Loucy (cell line): Measurements from ENCODE around the gene SPTB.
A peak's percentile ranks its signal among the peaks of the same experiment; 100 is the strongest.

ENCODE experiments used
- H2AFZ ChIP-seq: fragments of 200-600 bp; sonication (generic); 2 replicates; pipeline ENCODE4 v1.6.0; 2016; ENCODE audit warnings: antibody characterized with exemption, mild to moderate bottlenecking, low read length, moderate library complexity
- H3F3A ChIP-seq: fragments of 200-600 bp; 2 replicates; pipeline ENCODE4 v1.6.0; 2016; ENCODE audit warnings: antibody characterized with exemption, low read depth, mild to moderate bottlenecking
- H3K27me3 ChIP-seq: fragments of 200-600 bp; sonication (generic); 2 replicates; pipeline ENCODE4 v1.6.1; 2014; ENCODE audit warnings: low read length, mild to moderate bottlenecking; ENCODE audit not compliant: insufficient read depth, poor library complexity, severe bottlenecking
- H3K36me3 ChIP-seq: fragments of 200-600 bp; sonication (generic); 2 replicates; pipeline ENCODE4 v1.6.1; 2016; ENCODE audit warnings: low read length; ENCODE audit not compliant: insufficient read depth
- H3K4me1 ChIP-seq: fragments of 200-600 bp; sonication (generic); 2 replicates; pipeline ENCODE4 v1.5.1; 2014; ENCODE audit warnings: low read length, mild to moderate bottlenecking; ENCODE audit not compliant: insufficient read depth, poor library complexity, severe bottlenecking
- H3K4me2 ChIP-seq: fragments of 200-600 bp; sonication (generic); 2 replicates; pipeline ENCODE4 v1.6.0; 2014; ENCODE audit warnings: antibody characterized with exemption, low read length, low read depth, mild to moderate bottlenecking; ENCODE audit not compliant: poor library complexity, severe bottlenecking
- H3K4me3 ChIP-seq: fragments of 200-600 bp; sonication (generic); 2 replicates; pipeline ENCODE4 v1.5.1; 2014; ENCODE audit warnings: low read length, mild to moderate bottlenecking, mixed read lengths; ENCODE audit not compliant: poor library complexity, severe bottlenecking
- H3K79me2 ChIP-seq: fragments of 200-600 bp; sonication (generic); 2 replicates; pipeline ENCODE4 v1.6.1; 2014; ENCODE audit warnings: low read length; ENCODE audit not compliant: insufficient read depth
- H3K9ac ChIP-seq: fragments of 200-600 bp; sonication (generic); 2 replicates; pipeline ENCODE4 v1.6.0; 2014; ENCODE audit warnings: mild to moderate bottlenecking, low read depth, low read length, moderate library complexity; ENCODE audit not compliant: poor library complexity, severe bottlenecking
- H3K9me2 ChIP-seq: fragments of 200-600 bp; sonication (generic); replicated peaks from 2 replicates; pipeline ENCODE4 v1.6.1; 2016; ENCODE audit warnings: low read depth, low read length, mixed read lengths
- H3K9me3 ChIP-seq: fragments of 200-600 bp; sonication (generic); 2 replicates; pipeline ENCODE4 v1.6.1; 2014; ENCODE audit warnings: mild to moderate bottlenecking, antibody characterized with exemption, low read length, low read depth; ENCODE audit not compliant: insufficient read depth
- H4K20me1 ChIP-seq: fragments of 200-600 bp; sonication (generic); 2 replicates; pipeline ENCODE4 v1.6.0; 2014; ENCODE audit warnings: antibody characterized with exemption, low read length, mild to moderate bottlenecking; ENCODE audit not compliant: insufficient read depth, poor library complexity, severe bottlenecking
- EZH2phosphoT487 ChIP-seq: fragments of 200-600 bp; IDR thresholded peaks from 2 replicates; pipeline ENCODE4 v1.6.1; 2018; ENCODE audit warnings: antibody characterized with exemption, mild to moderate bottlenecking, moderate library complexity, borderline replicate concordance
- TF ChIP-seq, protein P1 (sequence below): fragments of 200-600 bp; sonication (generic); conservative IDR thresholded peaks from 2 replicates; pipeline ENCODE4 v1.5.1; 2014; ENCODE audit warnings: mild to moderate bottlenecking, antibody characterized with exemption, low read length

Gene SPTB

DNA sequence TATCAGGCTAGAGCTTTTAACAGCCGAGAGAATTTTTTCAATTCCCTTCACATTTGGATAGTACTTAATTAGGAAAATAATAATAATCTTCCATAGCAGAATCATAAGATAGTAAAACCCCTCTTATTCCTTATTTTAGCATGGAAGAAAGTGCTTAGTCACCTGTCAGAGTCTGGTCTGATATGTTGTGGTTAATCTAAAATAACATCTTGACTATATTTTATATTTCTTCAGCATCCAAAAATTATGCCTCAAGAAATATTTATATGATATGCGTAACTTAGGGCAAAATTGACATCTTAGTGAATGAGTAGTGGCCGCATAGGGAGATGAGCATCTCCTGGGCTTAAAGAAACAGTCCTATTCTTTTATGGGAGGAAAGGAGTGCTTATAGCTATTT, 47.3 kb upstream of the SPTB start:
- Histone ChIP-seq H3K36me3 (peaks cover 8% of the 10 kb centered on the region; the same call in 1 of the 2 replicates), H3K27me3 (no peaks in the 10 kb centered on the region), H3F3A (peaks cover 15% of the 10 kb centered on the region), H3K4me1 (peaks cover 45% of the 10 kb centered on the region), H4K20me1 (no peaks in the 10 kb centered on the region), H3K9ac (peak overlapping the region; percentile 37), H3K4me3 (peak overlapping the region; percentile 28), H3K9me2 (no peaks in the 10 kb centered on the region), H2AFZ (no peak overlapping the region), H3K79me2 (peaks cover 13% of the 10 kb centered on the region; the same call in 1 of the 2 replicates), H3K4me2 (peak overlapping the region; percentile 71), H3K9me3 (no peaks in the 10 kb centered on the region)
- no peak for TF ChIP-seq EZH2phosphoT487
- TF ChIP-seq, protein P1, sequence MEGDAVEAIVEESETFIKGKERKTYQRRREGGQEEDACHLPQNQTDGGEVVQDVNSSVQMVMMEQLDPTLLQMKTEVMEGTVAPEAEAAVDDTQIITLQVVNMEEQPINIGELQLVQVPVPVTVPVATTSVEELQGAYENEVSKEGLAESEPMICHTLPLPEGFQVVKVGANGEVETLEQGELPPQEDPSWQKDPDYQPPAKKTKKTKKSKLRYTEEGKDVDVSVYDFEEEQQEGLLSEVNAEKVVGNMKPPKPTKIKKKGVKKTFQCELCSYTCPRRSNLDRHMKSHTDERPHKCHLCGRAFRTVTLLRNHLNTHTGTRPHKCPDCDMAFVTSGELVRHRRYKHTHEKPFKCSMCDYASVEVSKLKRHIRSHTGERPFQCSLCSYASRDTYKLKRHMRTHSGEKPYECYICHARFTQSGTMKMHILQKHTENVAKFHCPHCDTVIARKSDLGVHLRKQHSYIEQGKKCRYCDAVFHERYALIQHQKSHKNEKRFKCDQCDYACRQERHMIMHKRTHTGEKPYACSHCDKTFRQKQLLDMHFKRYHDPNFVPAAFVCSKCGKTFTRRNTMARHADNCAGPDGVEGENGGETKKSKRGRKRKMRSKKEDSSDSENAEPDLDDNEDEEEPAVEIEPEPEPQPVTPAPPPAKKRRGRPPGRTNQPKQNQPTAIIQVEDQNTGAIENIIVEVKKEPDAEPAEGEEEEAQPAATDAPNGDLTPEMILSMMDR, result no peak

DNA sequence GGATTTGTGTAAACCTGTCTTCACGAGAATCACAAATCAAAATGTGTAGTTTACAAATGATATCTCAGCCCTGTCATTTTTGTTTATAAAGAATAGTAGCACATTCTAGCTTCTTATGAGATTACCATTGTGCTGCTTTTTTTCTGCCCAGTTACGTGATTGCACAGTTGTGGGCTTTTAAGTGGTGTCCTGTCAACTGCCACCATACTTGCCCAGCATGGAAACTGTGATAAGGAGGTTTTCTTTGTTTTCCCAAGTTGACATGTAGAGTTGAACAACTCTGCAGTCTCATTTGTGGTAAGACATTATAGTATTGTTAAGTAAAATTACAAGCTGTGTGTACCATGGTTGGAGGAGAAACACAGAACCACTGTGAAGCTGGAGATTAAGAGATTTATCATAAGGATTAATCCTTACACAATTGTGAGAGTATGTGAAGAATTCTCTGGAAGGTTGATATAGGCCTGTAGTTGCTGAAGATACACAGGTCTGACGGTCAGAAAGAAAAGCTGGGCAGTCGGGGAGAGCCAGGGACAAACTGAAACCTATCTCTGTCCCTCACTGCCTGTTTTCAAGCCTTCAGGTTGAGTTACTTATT, 46.8 kb upstream of the SPTB start:
- H3F3A ChIP-seq, result peaks cover 15% of the 10 kb centered on the region

DNA sequence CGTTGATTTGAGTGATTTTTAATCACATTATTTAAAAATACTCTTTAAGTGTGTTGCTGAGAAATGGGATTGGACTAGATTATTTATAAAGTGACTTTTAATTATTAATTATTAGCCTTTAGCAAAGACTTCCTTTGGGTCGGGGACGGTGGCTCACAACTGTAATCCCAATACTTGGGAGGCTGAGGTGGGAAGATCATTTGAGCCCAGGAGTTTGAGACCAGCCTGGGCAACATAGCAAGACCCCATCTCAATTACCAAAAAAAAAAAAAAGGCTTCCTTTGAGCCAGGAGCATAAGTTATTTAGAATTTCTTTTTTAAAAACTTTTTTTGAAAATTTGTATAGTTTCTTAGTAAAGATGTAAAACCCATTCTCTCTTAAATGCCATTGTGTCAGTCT, 43.3 kb upstream of the SPTB start:
- Histone ChIP-seq H3K9me2 (no peaks in the 10 kb centered on the region), H4K20me1 (no peaks in the 10 kb centered on the region), H2AFZ (no peak overlapping the region), H3K4me1 (peaks cover 24% of the 10 kb centered on the region), H3K4me2 (no peak overlapping the region), H3K27me3 (no peaks in the 10 kb centered on the region), H3K79me2 (peaks cover 4% of the 10 kb centered on the region; the same call in 1 of the 2 replicates), H3K36me3 (no peaks in the 10 kb centered on the region), H3K9ac (no peak overlapping the region), H3F3A (peaks cover 3% of the 10 kb centered on the region; the same call in 1 of the 2 replicates), H3K4me3 (no peak overlapping the region), H3K9me3 (no peaks in the 10 kb centered on the region)
- no peak for TF ChIP-seq EZH2phosphoT487
- TF ChIP-seq, protein P1, result no peak

More for the DNA sequence above, 46.8 kb upstream of the SPTB start:
- H3K79me2 ChIP-seq, result peaks cover 13% of the 10 kb centered on the region; the same call in 1 of the 2 replicates
- H2AFZ ChIP-seq, result no peak overlapping the region
- H3K9ac ChIP-seq, result peak overlapping the region; percentile 37
- H3K4me3 ChIP-seq, result peak overlapping the region; percentile 28
- peaks cover 45% of the 10 kb centered on the region for H3K4me1 ChIP-seq
- H3K4me2 ChIP-seq, result peak overlapping the region; percentile 71
- H3K9me3 ChIP-seq, result no peaks in the 10 kb centered on the region
- H3K27me3 ChIP-seq, result no peaks in the 10 kb centered on the region
- TF ChIP-seq, protein P1, result no peak
- no peak for TF ChIP-seq EZH2phosphoT487
- H3K9me2 ChIP-seq, result no peaks in the 10 kb centered on the region
- no peaks in the 10 kb centered on the region for H4K20me1 ChIP-seq
- H3K36me3 ChIP-seq, result peaks cover 7% of the 10 kb centered on the region; the same call in 1 of the 2 replicates
